ENCODE measurements around the gene G3BP1.

G3BP1 gene

DNA sequence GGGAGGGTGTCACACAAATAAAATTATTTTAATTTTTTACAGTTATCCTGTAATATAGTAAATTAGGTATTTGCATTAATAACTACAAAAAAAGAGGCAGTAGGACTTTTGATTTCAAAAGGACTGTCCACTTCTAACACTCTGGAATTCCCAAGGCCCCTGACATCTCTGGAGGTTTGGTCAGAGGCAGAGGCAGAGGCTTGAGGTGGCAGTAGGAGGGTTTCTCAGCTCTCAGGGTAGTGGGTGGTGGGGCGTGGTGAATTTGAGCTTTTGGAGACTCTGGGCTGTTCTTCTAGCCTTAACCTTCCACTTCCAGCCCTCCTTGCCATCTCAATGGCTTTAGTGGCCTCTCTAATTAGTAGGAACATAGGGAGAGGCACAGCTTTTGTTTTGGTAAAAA lies 36.1 kb upstream of the G3BP1 start:
- TF ChIP-seq, protein P1, sequence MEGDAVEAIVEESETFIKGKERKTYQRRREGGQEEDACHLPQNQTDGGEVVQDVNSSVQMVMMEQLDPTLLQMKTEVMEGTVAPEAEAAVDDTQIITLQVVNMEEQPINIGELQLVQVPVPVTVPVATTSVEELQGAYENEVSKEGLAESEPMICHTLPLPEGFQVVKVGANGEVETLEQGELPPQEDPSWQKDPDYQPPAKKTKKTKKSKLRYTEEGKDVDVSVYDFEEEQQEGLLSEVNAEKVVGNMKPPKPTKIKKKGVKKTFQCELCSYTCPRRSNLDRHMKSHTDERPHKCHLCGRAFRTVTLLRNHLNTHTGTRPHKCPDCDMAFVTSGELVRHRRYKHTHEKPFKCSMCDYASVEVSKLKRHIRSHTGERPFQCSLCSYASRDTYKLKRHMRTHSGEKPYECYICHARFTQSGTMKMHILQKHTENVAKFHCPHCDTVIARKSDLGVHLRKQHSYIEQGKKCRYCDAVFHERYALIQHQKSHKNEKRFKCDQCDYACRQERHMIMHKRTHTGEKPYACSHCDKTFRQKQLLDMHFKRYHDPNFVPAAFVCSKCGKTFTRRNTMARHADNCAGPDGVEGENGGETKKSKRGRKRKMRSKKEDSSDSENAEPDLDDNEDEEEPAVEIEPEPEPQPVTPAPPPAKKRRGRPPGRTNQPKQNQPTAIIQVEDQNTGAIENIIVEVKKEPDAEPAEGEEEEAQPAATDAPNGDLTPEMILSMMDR (IDR thresholded peaks at IDR 0.05; ENCODE audit: extremely low read depth, insufficient read depth, missing control alignments), result no peak
- in situ Hi-C loops (cut with MboI; ENCODE audit: low pct_unique_long_range_greater_than_20kb, low sequenced_read_pairs, unreplicated experiment), result loop anchor here (5.0 to 25.0 kb wide), 2 partner anchors 73 to 223 kb away; no protein-coding TSS in a partner anchor
- DNase-seq (ENCODE audit: low spot score), result no peak

DNA sequence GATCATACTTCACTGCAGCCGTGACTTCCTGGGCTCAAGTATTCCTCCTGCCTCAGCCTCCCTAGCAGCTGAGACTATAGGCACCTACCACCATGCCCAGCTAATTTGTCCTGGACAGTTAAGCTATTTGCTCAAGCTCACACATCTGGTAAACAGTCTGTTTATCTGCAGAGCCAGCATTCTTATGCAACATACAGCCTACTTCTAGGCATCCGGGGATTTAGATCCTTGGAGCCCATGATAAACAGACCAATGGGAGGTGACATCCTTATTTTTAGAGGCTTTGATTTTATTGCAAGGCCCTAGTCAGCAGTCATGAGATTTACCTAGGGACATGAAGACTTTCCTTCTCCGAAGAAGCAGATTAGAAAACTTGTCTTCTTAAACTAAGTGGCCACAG lies 34.3 kb upstream of the G3BP1 start:
- in situ Hi-C loops (cut with MboI; ENCODE audit: low pct_unique_long_range_greater_than_20kb, low sequenced_read_pairs, unreplicated experiment), result loop anchor here (5.0 to 25.0 kb wide), 2 partner anchors 75 to 225 kb away; no protein-coding TSS in a partner anchor
- TF ChIP-seq, protein P1 (IDR thresholded peaks at IDR 0.05; ENCODE audit: extremely low read depth, insufficient read depth, missing control alignments), result no peak
- DNase-seq (ENCODE audit: low spot score), result no peak

DNA sequence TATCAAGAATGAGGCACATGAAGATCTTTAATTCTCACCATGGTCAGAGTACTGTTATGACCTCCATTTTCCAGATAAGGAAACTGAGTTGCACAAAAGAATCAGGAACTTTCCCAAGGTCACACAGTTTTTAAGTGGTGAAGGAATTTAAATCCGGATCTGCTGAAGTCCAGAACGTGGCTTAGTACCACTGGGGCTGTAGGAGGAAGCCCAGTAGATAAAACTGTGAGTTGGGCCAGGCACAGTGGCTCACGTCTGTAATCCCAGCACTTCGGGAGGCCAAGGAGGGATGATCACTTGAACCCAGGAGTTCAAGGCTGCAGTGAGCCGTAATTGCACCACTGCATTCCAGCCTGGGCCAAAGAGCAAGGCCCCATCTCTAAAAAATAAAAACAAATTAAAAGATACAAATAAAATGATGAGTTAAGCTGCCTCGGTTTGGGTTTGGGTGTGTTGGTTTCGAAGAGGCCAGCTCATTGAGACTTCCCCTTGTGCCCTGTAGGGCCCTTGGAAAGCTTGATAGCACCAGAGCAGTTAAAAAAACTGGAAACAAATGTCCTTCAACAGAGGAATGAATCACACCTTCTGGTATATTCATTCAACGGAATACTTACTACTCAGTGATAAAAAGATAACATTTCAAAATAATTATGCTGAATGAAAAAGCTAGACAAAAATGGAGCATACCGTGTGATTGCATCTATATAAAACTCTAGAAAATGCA lies 33.5 kb upstream of the G3BP1 start:
- DNase-seq (ENCODE audit: low spot score), result no peak
- in situ Hi-C loops (cut with MboI; ENCODE audit: low pct_unique_long_range_greater_than_20kb, low sequenced_read_pairs, unreplicated experiment), result loop anchor here (5.0 to 25.0 kb wide), 2 partner anchors 76 to 226 kb away; no protein-coding TSS in a partner anchor
- TF ChIP-seq, protein P1 (IDR thresholded peaks at IDR 0.05; ENCODE audit: extremely low read depth, insufficient read depth, missing control alignments), result no peak

DNA sequence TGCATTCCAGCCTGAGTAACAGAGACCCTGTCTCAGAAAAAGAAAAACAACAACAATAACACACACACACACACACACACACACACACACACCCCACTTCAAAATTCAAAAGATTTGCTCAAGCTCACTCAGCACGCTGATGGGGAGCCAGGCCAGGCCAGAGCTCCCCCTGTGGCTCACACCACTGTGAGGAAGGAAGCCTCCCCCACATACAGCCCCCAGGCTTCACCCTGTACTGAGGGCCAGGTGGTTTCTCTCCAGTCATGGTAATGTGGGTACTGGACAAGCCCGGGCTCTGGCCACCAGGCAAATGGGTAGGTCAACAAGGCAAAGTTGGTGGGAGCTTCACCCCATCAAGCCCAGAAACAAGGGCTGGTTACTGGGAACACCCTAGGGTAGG lies 32.4 kb upstream of the G3BP1 start:
- in situ Hi-C loops (cut with MboI; ENCODE audit: low pct_unique_long_range_greater_than_20kb, low sequenced_read_pairs, unreplicated experiment), result loop anchor here (5.0 to 25.0 kb wide), 2 partner anchors 77 to 227 kb away; no protein-coding TSS in a partner anchor
- TF ChIP-seq, protein P1 (IDR thresholded peaks at IDR 0.05; ENCODE audit: extremely low read depth, insufficient read depth, missing control alignments), result no peak
- no peak for DNase-seq (ENCODE audit: low spot score)

DNA sequence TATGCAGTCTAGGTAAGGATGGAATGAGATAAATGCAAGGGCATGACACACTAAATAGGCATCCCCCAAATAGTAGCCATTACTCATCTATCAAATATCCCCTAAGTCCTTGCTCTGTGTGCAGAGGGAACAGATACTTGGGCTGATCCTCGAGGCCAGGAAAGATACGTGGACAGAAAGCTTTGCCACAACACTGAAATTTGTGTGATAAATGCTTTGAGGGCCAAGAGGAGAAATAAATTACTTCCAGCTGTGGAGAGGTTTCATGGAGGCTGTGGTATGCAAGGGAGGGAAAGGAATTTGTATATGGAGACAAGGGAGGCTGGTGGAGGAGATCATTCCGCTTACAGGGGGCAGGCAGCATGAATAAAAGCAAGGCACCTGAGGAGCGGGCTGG lies 31.8 kb upstream of the G3BP1 start:
- TF ChIP-seq, protein P1 (IDR thresholded peaks at IDR 0.05; ENCODE audit: extremely low read depth, insufficient read depth, missing control alignments), result no peak
- no peak for DNase-seq (ENCODE audit: low spot score)
- in situ Hi-C loops (cut with MboI; ENCODE audit: low pct_unique_long_range_greater_than_20kb, low sequenced_read_pairs, unreplicated experiment), result loop anchor here (5.0 to 25.0 kb wide), 2 partner anchors 78 to 228 kb away; no protein-coding TSS in a partner anchor

DNA sequence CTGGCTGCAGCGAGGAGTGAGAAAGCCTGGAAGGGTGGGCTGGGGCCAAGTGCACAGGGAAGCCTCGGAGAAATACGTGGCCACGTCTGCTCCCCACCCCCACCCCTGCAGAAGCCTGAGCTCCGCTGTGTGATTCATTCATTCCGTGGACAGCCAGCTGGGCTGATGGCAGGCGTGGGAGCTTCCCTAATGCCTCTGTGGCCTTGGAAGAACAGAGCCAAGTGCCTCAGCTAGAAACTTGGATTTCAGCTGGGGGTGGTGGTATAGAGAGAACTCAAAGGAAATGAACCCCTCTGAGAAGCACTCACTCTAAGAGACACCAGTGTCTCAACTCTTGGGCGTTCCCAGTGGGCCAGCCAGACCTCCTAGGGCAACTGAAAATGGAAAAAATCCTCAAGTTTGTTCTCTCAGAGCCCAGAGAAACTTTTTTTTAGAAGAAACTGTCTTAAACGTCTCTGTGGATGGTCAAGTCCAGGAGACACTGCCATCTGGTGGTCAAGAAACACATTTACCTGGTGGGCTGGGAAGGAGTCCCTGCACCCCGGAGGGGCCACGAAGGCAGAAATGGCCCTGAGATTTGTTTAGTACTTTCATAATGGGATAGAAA lies 31.3 kb upstream of the G3BP1 start:
- DNase-seq (ENCODE audit: low spot score), result peak; percentile 60
- TF ChIP-seq, protein P1 (IDR thresholded peaks at IDR 0.05; ENCODE audit: extremely low read depth, insufficient read depth, missing control alignments), result peak; percentile 79
- in situ Hi-C loops (cut with MboI; ENCODE audit: low pct_unique_long_range_greater_than_20kb, low sequenced_read_pairs, unreplicated experiment), result loop anchor here (25.0 kb wide), 1 partner anchor 228 kb away; no protein-coding TSS in a partner anchor

Measured in GM13977 (cell line).